GF-D8 (cell line): ENCODE measurements around the gene RAB29.

Source experiments
- DNase-seq: peaks from one replicate; lab custom pipeline; 2025; lab: John Stamatoyannopoulos, UW

Gene RAB29

DNA sequence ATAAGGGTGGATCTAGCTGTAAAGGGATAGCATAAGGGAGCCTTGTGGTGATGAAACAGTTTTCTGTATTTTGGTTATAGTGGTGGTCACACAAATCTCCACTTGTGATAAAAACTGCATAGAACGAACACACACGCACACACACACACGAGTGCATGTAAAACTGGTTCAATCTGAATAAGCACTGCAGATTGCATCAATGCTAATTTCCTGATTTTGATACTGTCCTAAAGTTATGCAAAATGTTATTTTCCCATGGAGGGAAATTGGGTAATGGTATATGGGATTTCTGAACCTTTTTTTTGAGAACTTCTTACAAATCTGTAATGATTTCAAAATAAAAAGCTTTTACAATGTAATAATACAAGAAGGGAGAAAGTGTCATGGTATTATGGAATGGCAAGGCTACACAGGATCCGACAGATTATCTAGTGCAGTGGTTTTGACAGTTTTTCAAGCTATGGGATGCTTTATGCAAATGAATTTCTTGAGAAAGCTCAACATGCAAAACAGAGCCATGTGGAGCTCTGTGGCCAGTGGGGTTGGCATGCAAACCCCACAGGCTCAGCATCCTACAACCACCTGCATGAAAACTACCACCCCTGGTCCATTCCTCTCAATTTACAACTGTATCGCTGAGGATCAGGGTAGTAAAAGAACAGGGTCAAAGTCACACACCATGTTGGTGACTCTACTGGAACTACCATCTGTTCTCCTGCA, 18.9 kb upstream of the RAB29 start:
- DNase-seq = no peak

DNA sequence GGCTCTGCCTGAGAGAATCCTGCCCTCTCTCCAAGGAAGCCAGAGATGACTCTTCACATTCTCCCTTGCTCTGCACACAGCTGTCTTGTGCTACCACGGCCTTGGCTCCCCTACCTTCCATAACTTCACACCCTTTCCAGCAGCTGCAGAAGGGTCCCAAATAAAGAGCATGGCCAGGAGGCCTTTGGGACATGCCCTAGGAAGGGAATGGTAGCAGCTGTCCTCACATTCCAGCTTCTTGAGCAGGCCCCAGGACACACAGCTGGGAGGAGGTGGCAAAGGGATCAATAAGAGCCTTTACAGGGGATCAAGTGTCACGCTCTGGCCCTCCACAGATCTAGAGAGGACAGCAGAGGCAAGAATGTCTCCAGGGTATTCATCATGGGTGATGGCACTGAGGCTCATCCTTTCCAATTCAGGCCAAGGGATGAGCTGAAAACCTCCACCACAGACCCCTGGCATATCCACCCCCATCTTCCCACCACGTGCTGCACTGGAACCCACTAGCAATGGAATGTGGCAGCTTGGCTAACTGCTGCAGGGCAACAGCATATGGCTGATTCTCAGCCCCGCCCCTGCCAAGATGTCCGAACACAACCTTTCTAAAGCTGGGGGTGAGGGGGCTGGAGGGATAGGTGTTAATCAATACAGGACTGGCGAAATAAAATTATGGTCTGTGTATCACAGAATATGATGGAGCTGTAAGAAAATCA, 17.8 kb upstream of the RAB29 start:
- no peak for DNase-seq

DNA sequence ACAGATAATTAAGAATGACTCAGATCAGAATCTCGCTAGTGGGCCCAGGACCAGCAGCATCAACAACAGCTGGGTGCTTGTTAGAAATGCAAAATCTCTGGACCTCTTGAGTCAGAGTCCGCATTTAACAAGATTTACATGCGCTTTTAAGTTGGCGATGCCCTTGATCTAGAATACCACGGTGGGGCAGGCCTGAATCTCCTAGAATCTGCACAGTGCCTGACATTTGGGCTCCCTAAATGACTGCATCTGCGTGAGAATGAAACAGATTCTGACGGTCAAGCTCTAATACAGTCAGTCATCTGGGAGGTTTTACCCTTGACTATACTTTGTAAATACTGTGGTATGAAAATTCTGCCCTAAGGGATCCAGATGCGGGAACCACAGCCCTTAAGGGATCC, 17.2 kb upstream of the RAB29 start:
- DNase-seq = no peak

DNA sequence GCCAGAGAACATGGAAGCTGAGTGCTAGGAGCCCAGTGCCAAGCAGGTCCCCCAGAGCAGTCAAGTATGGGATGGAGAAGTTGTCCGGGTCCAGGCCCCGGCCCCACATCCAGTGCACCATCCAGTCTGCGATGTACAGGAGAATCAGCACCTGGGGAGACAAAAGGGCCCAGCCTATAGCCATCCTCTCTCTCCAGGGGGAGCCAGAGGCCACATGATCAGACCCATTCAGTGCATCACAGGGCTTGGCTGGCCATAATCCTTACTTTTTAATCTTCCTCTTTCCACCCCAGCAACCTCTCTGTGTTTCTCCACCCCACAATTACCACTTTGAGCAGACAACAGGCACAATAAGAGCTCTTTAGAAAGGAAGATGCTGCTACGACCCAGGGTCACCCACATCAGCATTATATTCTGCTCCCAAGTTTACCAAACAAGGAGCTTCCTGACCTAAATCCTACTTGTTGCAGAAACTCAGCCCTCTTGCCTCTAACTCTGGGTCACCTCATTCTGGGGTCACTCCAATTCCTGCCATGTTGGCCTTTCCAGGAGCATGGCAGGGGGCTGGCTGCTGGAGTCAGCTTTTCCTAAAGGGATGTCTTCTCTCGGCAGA, 16.4 kb upstream of the RAB29 start:
- no peak for DNase-seq

DNA sequence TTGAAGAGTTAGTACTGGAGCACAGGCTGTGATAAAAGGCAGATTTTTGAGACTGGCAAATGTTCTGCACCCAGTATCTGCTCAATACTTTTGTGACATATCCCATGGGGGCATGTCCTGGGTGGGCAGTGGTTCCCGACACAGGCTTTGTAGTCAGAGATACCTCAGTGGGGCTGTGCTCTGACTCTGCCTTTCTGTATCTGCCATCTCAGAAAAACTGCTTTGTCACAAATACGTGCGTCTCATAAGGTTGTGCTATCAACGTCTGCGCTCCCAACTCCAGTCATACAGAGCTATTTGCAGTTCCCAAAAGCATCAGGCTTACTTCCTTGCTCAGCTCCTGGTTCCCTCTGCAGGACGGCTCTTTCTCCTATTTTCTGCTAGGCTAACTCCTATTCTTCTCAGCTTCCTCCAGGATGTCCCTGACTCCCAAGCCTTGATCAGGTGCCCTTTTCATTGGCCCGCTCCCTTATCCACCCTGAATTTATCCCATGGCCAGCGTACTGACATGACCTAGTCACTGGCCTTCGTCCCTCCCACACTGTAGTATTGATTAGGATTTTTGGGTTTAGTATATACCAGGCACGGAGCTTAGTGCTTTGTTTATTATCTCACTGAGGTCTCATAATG, 12.1 kb upstream of the RAB29 start:
- DNase-seq = no peak

DNA sequence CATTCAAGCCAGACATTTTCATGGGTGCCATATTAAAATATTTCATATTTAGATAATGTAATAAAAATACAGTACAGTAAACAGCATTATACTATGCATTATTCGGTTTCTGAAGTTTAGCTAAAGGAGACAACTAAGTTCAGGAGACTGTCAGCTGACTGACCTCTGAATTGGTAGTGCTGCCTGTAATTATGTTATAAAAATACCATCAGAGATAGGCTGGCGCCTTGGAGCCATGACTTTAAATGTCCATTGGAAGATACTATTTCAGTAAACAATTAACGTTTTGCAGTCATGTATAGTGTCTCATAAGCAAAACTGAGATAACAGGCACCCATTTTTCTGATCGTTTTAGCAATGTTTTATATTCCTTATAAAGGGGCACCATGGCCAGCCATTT, 11.3 kb upstream of the RAB29 start:
- no peak for DNase-seq

DNA sequence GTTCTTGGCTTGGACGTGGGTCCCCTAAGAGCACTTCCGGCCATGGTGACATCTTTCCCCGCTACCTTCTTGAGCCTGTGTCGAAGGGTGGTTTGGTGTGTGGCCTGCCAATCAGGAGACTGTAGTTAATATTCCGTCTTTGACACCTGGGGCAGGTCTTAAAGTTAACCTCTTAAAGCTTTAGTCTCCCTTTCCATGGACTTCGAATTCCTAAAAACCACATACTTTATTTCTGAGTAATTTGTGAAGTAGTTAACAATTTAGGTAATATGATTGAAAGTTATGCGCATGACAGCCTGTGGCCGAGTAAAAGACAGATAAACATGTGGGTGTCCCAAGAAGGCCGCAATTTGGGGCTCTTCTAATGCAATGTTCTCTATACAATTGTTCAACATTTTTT, 10.2 kb upstream of the RAB29 start:
- DNase-seq = no peak

DNA sequence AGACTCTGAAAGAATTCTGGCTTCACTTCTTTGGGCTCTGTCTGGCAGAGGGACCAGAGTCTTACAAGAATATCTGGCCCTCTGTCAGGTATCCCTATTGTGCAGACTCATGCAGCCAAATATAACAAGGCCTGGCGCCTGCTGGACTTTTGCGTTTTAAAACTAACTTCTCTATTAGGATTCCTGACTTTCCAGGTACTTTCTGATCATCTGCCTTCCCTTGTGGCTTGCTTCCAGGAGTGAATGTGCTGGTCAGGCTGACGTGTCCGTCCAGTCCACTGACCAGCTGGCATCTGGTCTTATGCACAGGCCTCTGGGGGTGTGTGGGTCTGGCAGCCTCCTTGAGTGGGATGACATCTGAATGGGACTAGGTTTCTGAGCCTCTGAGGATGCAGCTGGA, 8.6 kb upstream of the RAB29 start:
- no peak for DNase-seq

DNA sequence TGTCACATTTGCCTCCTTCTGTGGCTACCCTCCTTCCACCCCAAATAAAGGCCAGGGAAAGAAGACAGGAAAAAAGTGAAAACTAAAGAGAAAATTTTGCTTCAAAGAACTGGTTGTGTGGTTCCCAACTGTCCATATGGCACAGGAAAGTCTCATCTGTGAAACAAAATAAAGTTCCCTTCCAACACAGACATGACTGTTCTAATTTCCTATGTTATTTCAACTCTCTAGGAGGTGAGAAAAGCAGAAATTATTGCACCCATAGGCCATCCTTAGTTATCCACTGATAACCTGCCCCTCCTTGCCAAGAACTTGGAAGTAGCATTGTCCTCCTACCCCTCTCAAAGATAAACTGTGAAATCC, 8.1 kb upstream of the RAB29 start:
- no peak for DNase-seq

DNA sequence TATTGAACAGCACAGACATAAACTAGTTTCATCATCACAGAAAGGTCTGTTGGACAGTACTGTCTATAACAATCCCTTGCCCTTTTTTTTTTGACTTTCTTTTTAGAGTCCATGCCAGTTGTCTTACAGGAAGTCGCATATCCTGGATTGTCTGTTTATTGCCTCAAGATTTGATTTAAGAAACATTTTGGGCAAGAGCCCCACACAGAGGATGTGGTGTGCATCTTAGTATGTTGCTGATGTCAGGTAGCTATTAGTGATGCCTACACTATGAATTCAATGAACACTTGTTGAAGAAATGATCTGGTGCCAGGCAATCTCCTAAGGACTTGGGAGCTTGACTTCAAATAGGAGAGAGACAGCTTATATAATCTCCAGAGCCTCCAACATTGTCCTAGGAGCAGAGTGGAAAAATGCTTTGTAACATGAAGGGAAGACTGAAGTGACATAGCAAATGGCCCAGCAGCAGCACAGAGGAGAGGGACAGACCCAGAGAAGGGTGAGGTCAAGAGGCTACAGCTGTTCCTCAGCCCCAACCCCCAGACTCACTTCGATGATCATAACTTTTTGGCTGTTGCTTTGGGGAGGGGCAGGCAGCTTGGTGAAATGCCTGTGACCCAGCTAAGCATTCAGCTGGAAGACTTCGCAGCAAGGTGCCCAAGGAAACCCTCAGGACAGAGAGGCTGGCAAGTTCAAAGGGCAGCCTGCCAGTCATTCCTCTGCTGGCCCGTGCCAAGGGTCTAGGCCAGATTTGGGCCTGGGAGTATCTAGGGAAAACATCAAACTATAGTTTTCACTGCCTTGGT, 7.5 kb upstream of the RAB29 start:
- no peak for DNase-seq

DNA sequence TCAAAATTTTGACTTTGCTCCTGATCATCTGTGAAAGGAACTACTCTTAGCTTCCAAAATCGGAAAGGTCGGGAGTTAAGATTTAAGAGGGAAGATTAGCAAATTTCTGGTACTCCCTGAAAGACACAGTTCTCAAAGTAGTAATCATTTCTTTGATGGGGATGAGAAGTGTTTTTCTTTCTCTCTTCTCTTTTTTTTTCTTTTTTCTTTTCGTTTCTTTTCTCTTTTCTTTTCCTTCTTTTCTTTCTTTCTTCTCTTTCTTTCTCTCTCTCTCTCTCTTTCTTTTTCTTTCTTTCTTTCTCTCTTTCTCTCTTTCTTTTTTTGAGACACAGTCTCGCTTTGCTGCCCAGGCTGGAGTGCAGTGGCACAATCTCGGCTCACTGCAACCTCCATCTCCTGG, 5.1 kb upstream of the RAB29 start:
- no peak for DNase-seq

DNA sequence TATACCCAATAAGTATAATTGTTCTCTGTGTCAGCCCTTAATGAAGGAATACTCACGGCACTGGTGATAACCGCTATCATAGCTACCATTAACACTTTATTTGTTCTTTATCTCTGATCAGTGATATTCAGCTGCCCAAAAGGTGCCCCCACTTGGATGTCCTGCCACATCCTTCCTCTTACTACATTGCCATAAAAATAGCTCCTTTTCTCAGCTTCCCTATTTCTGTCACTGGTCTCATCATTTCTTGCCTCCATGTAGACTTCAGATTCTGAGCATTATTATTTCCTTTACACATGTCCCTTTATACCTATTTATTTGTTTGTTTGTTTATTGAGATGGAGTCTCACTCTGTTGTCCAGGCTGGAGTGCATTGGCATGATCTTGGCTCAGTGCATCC, 2.7 kb upstream of the RAB29 start:
- DNase-seq = peak; percentile 62

DNA sequence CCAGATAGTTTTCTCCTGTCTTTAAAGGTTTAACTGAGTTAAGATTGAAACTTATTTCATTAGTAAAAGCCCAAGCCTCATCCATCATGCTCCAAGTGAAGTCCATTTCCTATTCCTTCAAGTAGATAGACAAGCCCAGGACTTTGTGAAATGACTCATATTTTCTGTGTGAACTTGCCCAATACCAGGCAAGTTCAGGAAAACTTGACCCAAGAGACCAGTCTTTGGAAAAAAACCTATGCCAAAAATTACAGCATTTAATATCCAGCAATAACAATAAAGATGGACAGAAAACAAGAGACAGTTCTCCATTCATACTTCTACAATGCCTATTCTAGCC, 405 bp upstream of the RAB29 start:
- no peak for DNase-seq

DNA sequence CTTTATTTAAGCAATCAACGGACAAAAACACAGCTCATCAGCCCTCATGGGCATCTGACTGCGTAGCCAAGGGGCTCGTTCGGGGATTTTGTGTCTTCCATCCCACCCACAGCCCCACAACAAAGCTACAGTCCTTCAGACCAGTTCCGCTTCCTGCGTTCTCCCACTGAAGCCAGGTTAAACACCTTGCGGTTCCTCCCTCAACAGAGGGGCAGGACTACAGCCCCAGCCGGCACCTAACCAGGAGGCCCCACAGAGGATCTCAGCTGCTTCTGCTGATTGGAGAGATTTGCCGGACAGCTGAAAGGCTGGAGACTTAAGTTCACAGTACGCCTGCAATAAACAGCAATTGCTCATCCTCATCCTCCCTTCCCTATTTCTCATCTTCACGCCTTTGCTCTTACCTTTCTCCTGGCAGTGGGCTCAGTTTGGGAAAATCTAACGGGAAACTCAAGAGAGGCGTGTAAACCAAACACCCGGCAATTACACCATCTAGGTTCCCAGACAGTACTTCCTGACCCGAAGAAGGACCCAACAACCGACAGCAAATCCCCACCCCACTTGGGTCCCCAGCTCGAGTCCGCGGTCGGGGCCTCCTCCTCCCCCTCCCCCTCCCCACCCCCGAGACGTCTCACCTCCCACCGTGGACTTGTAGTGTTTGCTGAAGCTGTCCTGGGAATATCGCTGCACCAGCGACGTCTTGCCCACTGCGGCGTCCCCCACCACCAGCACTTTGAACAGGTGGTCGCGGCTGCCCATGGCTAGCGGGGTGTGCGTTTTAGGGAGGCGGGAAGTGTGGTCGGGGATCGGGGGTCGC, 876 bp downstream of the RAB29 start:
- no peak for DNase-seq

DNA sequence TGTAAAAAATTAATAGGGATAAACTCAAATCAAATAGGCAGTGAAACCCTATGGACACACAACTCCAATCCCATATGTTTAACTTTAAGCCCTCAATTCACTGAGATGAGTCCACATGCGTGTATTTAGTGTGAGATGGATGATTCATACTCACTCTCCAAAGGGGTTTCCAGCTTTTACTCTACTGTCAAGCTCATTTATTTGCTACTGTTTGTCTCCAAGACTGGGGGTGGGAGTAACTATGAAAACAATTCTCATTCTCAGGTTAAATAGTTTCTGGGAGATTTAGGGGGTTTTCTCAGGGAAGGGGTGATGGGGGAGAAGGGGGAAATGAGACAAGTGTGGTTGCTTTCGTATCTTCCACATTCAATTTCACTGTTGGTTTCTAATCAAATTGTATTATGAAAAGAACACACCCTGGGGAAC, 2.7 kb downstream of the RAB29 start:
- DNase-seq = no peak

DNA sequence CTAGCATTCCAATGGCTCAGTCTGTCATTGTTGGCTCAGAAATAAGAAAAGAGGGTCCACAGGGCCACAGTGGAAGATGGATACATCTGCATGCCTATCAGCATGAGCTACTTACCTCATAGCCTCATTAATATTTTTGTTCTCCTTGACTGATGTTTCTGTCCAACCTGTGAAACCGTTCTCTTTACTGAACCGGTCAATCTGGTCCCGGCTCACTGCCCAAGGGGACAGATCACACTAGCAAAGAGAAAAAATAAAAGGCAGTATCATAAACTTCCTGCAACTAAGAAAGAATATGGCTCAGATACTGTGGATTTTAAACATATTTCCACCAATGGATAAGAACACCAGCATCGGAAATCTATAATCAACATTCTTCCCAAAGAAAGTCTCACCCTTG, 4.7 kb downstream of the RAB29 start:
- DNase-seq = no peak

DNA sequence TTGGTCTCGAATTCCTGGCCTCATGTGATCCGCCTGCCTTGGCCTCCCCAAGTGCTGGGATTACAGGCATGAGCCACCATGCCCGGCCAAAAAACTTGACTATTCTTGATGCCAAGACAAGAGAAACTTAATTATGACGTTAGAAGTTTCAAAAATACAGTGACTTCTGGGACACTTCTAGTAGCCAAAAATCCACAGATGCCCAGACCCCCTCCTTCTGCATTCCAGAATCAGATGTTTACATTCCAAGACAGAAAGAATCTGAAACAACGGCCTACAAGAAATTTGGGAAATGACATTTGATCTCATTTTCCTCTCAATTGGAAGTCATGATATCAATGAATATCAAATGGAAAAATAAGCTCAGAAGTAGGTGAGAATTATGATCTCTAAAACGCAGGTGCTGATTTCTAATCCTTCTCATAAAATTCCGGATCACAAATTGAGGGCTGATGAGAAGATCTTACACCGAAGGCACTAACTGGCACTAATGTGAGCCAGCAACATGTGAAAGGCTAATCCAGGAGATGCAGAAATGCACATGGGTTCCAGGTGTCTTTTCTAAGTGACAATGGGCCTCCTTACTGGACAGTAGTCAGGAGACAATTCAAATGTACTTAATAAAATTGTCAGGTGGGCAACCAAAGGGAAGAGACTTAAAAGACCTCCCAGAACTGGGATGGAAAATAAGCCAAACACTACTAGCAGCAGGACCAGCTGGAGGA, 5.5 kb downstream of the RAB29 start:
- DNase-seq = no peak

DNA sequence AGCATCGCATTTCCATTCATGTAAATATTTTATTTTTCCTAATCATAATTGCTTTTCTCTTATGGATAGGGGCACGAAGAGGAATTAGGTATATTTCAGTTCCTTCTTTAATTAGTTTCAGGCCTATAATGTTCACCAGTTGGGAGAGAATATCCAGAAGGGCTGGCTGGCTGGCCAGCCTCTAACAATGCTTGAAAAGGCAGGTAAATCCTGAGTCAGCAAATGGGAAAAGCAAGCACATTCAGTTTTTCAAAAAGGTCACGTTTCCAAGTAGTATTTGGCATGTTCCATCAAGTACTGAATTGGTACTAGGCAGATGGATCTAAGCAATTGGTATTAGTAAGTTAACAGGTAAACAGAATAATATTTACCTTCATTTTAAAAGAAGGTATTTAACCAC, 8.0 kb downstream of the RAB29 start:
- DNase-seq = no peak

DNA sequence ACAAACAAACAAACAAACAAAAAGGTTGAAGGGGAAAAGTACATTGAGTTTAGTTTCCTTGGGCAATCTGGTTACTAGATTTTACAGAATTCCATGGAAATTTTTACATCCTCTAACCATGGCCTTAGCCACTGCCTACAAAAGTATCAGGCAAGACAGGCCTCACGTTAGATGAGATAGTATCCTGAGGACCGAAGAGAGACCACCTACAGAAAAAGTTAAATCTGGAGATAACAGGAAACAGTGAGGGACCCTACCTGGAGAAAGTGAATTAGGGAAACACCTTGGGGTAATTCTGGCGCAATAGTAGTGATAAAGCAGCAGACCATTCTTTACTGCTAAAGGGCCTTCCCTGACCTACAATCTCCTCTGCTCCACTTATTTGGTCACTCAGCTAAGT, 8.7 kb downstream of the RAB29 start:
- no peak for DNase-seq

DNA sequence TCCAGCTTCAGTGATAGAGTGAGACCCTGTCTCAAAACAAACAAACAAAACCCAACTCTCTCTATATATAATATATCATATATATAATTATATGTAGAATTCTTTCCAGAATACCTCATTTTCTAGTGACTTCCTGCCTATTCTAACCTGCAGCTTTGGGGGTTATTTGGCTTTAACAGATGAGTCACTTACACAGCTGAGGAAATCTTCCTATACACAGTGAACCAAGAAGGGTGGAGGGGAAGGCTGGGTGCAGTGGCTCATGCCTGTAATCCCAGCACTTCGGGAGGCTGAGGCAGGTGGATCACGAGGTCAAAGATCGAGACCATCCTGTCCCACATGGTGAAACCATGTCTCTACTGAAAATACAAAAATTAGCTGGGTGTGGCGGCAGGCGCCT, 9.2 kb downstream of the RAB29 start:
- no peak for DNase-seq

DNA sequence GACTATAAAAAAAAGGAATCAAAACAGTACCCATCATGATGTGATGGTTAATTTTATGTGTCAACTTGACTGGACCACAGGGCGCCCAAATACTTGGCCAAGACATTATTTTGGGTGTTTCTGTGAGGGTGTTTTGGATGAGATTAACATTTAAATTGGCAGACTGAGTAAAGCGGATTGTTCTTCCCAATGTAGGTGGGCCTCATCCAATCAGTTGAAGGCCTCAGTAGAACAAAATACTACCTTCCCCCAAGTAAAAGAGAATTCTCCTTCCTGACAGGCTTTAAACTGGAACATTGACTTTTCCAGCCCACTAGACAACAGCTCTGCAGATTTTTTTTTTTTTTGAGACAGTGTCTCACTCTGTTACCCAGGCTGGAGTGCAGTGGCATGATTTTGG, 10.7 kb downstream of the RAB29 start:
- DNase-seq = no peak
